AG09309 (cell line): ENCODE results near the gene ATP1B3.
"Not testable (repeated sequence)": the region's sequence is repeated elsewhere in the genome, so short reads cannot be mapped to it uniquely, and the experiment has no call there.

Experiments
- DNase-seq: peaks from one replicate; pipeline ENCODE4 v3.0.0-alpha.2; 2010; ENCODE audit warnings: low read depth
- H3K4me3 ChIP-seq: 2 replicates; pipeline ENCODE4 v1.5.1; 2011; ENCODE audit warnings: mild to moderate bottlenecking, low read depth, low read length, moderate library complexity; ENCODE audit not compliant: control insufficient read depth
- CTCF ChIP-seq: IDR thresholded peaks from 2 replicates; pipeline ENCODE4 v1.5.1; 2011; ENCODE audit warnings: mild to moderate bottlenecking, low read depth, low read length, inconsistent platforms; ENCODE audit not compliant: insufficient read depth, control insufficient read depth; ENCODE audit errors: missing control alignments

Gene ATP1B3

GRCh38 chr3:141913150-141913811 is 36.8 kb downstream of the ATP1B3 start:
- peak; percentile 68 for TF ChIP-seq CTCF
- H3K4me3 ChIP-seq, result no peak overlapping the region
- peak; percentile 29 for DNase-seq

- no peak for DNase-seq
- TF ChIP-seq CTCF, result no peak
- no peak overlapping the region for H3K4me3 ChIP-seq
These were observed 37.9 kb downstream of the ATP1B3 start for GRCh38 chr3:141914311-141914710.

GRCh38 chr3:141915016-141915415 is 38.6 kb downstream of the ATP1B3 start:
- DNase-seq, result no peak
- H3K4me3 ChIP-seq, result no peak overlapping the region
- TF ChIP-seq CTCF, result no peak

DNA sequence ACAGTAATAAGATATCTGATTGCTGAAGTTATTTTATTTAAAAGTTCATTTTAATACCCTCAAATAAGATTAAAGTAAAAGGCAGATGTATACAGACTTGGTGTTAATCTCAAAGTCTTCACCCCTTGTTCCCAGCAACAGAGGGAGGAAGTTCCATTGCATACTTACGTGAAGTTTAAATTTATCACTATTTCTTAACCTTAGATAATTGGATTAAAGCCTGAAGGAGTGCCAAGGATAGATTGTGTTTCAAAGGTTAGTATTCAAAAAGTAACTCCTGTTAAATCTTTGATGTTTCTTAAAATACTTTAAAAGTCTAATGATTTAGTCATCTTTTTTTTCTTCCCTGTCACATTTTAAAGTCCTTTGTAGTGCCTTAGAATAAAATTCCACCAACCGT is 39.3 kb downstream of the ATP1B3 start:
- DNase-seq, result no peak
- no peak for TF ChIP-seq CTCF
- H3K4me3 ChIP-seq, result no peak overlapping the region

- no peak for DNase-seq
- no peak for TF ChIP-seq CTCF
- H3K4me3 ChIP-seq, result no peak overlapping the region
These were observed 44.3 kb downstream of the ATP1B3 start for GRCh38 chr3:141920701-141921100.

DNA sequence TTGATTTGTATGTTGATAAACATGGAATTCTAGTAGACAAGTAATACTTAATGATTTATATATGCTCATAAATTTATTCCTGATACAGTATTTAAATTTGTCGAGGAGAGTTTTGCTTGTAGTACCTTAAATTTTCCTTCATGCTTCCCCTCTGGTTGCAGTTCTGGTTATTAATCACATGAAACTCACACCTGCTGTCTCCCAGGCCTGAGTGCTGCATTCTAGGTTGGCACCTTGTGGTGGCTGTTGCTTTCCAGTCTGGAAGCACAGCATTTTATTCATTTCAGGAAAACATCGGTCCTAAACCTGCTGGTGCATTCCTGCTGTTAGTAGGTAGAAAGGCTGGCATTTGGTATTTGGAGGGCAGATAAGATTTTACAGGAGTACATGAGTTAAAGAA is 44.9 kb downstream of the ATP1B3 start:
- no peak for TF ChIP-seq CTCF
- no peak overlapping the region for H3K4me3 ChIP-seq
- DNase-seq, result no peak

DNA sequence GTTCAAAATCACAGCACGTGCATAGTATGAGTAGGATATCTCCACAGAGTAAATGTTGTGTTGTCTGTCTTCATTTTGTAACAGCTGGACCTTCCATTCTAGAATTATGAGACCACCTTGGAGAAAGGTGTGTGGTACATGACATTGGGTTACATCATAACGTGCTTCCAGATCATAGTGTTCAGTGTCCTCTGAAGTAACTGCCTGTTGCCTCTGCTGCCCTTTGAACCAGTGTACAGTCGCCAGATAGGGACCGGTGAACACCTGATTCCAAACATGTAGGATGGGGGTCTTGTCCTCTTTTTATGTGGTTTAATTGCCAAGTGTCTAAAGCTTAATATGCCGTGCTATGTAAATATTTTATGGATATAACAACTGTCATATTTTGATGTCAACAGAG is 49.2 kb downstream of the ATP1B3 start:
- not testable (repeated sequence) for DNase-seq, H3K4me3 ChIP-seq
